Measurements from ENCODE around the gene OR2AE1.

- TF ChIP-seq POLR2A (IDR thresholded peaks at IDR 0.05; ENCODE audit: low read depth, low read length) (no peak), POLR2AphosphoS5 (IDR thresholded peaks at IDR 0.05; ENCODE audit: low read depth, low read length) (no peak)
Measured at GRCh38 chr7:99898836-99899235, 22.0 kb upstream of the OR2AE1 start.

Measured in GM12892 (cell line).